ENCODE results near the gene IFT52. TPM values are rescaled to one million over a fixed set of nuclear protein-coding genes. Genes with fewer than 3 reads are reported as not detected.

Gene IFT52
- total RNA-seq, 4 donors from 2014 or later = 1.4 to 83.4 (median 19.9) TPM

- no peak overlapping the region for H3K27ac ChIP-seq
- DNase-seq = no peak
- no peaks in the 10 kb centered on the region for H3K9me3 ChIP-seq
- no peaks in the 10 kb centered on the region for H3K36me3 ChIP-seq
- TF ChIP-seq POLR2AphosphoS5 (IDR thresholded peaks at IDR 0.05) (no peak), CTCF (IDR thresholded peaks at IDR 0.05) (no peak), POLR2A (IDR thresholded peaks at IDR 0.05) (no peak), EP300 (IDR thresholded peaks at IDR 0.05; ENCODE audit: low read depth) (no peak)
- H3K4me3 ChIP-seq = no peak overlapping the region
- no peaks in the 10 kb centered on the region for H3K27me3 ChIP-seq
- in situ Hi-C loops (cut with MboI; ENCODE audit: low pct_ligation_motif_present in 1 of 4, low pct_unique_long_range_greater_than_20kb in 1 of 4, low sequenced_read_pairs in 3 of 4) (no loop called here), intact Hi-C loops (cut with DNase I; ENCODE audit: low total_unique reads) (no loop called here)
- 98% methylated on average over 8 of the region's 8 CpGs; no CpG with 5 or more reads in 1 of the 2 donors for WGBS, 2 donors (ENCODE audit: low coverage in 1 of 2)
- H3K4me1 ChIP-seq = peaks cover 0 to 5% (median under 1%) of the 10 kb centered on the region in 4 donors
These were observed 26.3 kb upstream of the IFT52 start for GRCh38 chr20:43564455-43564854.

- intact Hi-C loops (cut with DNase I; ENCODE audit: low total_unique reads) (no loop called here), in situ Hi-C loops (cut with MboI; ENCODE audit: low pct_ligation_motif_present in 1 of 4, low pct_unique_long_range_greater_than_20kb in 1 of 4, low sequenced_read_pairs in 3 of 4) (no loop called here)
- no peaks in the 10 kb centered on the region for H3K9me3 ChIP-seq
- WGBS, 2 donors (ENCODE audit: low coverage in 1 of 2) = 84% methylated on average over 17 of the region's 18 CpGs; no CpG with 5 or more reads in 1 of the 2 donors
- no peaks in the 10 kb centered on the region for H3K27me3 ChIP-seq
- no peak for DNase-seq
- H3K4me1 ChIP-seq = peaks cover 0 to 8% (median 0%) of the 10 kb centered on the region in 4 donors
- TF ChIP-seq POLR2A (IDR thresholded peaks at IDR 0.05) = no peak
- TF ChIP-seq POLR2AphosphoS5 (IDR thresholded peaks at IDR 0.05) = no peak
- no peak for TF ChIP-seq CTCF (IDR thresholded peaks at IDR 0.05)
- no peak for TF ChIP-seq EP300 (IDR thresholded peaks at IDR 0.05; ENCODE audit: low read depth)
- H3K4me3 ChIP-seq = no peak overlapping the region
- no peak overlapping the region for H3K27ac ChIP-seq
- no peaks in the 10 kb centered on the region for H3K36me3 ChIP-seq
These were observed 25.6 kb upstream of the IFT52 start for GRCh38 chr20:43564993-43565757.

GRCh38 chr20:43565758-43566104, 25.0 kb upstream of the IFT52 start:
- WGBS, 2 donors (ENCODE audit: low coverage in 1 of 2) = 91% methylated on average over 4 of the region's 4 CpGs; no CpG with 5 or more reads in 1 of the 2 donors
- Histone ChIP-seq H3K27me3 (no peaks in the 10 kb centered on the region), H3K36me3 (no peaks in the 10 kb centered on the region), H3K4me1 (peaks cover 0 to 10% (median 2%) of the 10 kb centered on the region in 4 donors), H3K4me3 (no peak overlapping the region), H3K27ac (no peak overlapping the region), H3K9me3 (no peaks in the 10 kb centered on the region)
- intact Hi-C loops (cut with DNase I; ENCODE audit: low total_unique reads) = no loop called here
- TF ChIP-seq POLR2A (IDR thresholded peaks at IDR 0.05) (no peak), EP300 (IDR thresholded peaks at IDR 0.05; ENCODE audit: low read depth) (no peak), POLR2AphosphoS5 (IDR thresholded peaks at IDR 0.05) (no peak), CTCF (IDR thresholded peaks at IDR 0.05) (no peak)
- in situ Hi-C loops (cut with MboI; ENCODE audit: low pct_ligation_motif_present in 1 of 4, low pct_unique_long_range_greater_than_20kb in 1 of 4, low sequenced_read_pairs in 3 of 4) = no loop called here
- no peak for DNase-seq

- Histone ChIP-seq H3K4me1 (peaks cover 0 to 10% (median 3%) of the 10 kb centered on the region in 4 donors), H3K4me3 (no peak overlapping the region), H3K27ac (no peak overlapping the region), H3K36me3 (no peaks in the 10 kb centered on the region), H3K9me3 (no peaks in the 10 kb centered on the region), H3K27me3 (no peaks in the 10 kb centered on the region)
- intact Hi-C loops (cut with DNase I; ENCODE audit: low total_unique reads) = no loop called here
- DNase-seq = no peak
- TF ChIP-seq CTCF (IDR thresholded peaks at IDR 0.05) (no peak), EP300 (IDR thresholded peaks at IDR 0.05; ENCODE audit: low read depth) (no peak), POLR2AphosphoS5 (IDR thresholded peaks at IDR 0.05) (no peak)
- 87 to 93% methylated on average over 3 to 9 of the region's 9 CpGs for WGBS, 2 donors (ENCODE audit: low coverage in 1 of 2)
- in situ Hi-C loops (cut with MboI; ENCODE audit: low pct_ligation_motif_present in 1 of 4, low pct_unique_long_range_greater_than_20kb in 1 of 4, low sequenced_read_pairs in 3 of 4) = no loop called here
These were observed 23.3 kb upstream of the IFT52 start for GRCh38 chr20:43567477-43567876.
